Amygdala (tissue), 56 donors: ENCODE measurements around the gene MAGEB5.
"Not testable (repeated sequence)": the region's sequence is repeated elsewhere in the genome, so short reads cannot be mapped to it uniquely, and the experiment has no call there.

Experiments
- DNase-seq, 56 donors: peaks; one replicate each; lab custom pipeline; 2025; lab: John Stamatoyannopoulos, UW

The MAGEB5 gene, protein sequence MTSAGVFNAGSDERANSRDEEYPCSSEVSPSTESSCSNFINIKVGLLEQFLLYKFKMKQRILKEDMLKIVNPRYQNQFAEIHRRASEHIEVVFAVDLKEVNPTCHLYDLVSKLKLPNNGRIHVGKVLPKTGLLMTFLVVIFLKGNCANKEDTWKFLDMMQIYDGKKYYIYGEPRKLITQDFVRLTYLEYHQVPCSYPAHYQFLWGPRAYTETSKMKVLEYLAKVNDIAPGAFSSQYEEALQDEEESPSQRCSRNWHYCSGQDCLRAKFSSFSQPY

GRCh38 chrX:26215869-26216268 is at the start of gene MAGEB5:
TSS of gene MAGEB5 (plus strand) at chrX:26216169. CDS start at chrX:26217302, 1,133 bp downstream.
- no peak for DNase-seq

DNA sequence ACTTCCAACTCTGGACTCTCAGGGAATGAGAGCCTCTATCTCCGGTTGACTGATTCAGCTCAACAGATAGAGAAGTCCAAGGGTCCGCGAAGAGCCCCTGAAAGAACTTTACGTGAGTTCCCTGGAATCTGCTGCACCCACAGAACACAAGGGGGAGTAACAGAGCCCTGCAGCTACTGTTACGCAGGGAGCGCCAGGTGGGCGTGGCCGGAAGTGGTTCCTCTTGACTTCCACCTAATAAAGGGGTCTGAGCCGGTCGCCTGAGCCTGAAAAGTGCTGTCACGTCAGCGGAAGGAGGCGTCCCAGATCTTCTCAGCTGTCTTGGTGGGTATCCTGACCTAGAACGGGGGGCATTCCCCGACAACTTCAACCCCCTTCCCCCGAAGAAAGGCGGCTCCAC is 23.8 kb upstream of the MAGEB5 start, which contains the start of gene MAGEB6:
Gene MAGEB6 (plus strand): TSS at position 237 of the 400 bp plus-strand sequence. CDS start 1,407 bp downstream, outside the sequence.
- no peak for DNase-seq

DNA sequence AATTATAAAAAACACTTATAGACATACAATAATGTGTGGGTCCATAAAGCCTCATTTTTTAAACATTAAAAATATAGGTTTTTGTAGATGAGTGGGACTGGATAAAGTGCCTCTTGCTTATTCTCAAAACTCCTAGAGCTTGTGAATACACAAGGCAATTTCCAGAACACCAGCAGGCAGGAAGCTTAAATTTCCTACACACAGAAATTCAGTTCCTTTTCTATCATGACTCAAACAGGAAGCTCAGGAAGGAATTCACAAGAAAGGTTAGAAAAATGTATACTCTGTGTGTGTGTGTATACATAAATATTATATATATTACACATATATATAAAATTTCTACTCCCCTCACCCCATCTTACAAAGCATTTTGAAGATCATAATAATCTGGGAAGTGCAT is 12.4 kb upstream of the MAGEB5 start:
- DNase-seq, result no peak

DNA sequence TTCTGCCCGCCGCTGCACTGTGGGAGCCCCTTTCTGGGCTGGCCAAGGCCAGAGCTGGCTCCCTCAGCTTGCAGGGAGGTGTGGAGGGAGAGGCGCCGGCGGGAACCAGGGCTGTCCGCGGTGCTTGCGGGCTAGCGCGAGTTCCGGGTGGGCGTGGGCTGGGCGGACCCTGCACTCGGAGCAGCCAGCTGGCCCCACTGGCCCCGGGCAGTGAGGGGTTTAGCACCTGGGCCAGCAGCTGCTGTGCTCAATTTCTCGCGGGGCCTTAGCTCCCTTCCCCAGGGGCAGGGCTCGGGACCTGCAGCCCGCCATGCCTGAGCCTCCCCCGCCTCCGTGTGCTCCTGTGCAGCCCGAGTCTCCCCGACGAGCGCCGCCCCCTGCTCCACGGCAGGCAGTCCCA is 11.3 kb upstream of the MAGEB5 start:
- DNase-seq, result not testable (repeated sequence)

GRCh38 chrX:26208012-26208411 is 8.0 kb upstream of the MAGEB5 start:
- no peak for DNase-seq

GRCh38 chrX:26219351-26219750 is 3.4 kb downstream of the MAGEB5 start:
- DNase-seq, result no peak

DNA sequence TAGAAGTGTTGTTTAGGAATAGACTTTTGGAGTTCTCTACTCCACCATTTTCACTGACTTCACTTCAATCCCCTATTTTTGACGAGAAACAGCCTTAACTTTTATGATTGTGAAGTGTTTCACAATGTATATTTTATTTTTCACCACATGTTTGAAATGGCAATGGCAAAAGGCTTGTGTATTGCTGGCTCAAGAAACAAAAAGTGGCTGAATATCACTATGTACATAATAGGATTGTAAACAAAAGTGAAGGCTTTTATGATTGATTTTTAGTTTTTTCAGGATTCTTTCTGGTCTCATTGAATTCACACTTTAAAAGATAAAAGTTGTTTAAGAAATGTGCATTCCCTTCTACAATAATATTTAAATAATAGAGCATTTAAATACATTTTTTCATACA is 18.2 kb downstream of the MAGEB5 start:
- no peak for DNase-seq

DNA sequence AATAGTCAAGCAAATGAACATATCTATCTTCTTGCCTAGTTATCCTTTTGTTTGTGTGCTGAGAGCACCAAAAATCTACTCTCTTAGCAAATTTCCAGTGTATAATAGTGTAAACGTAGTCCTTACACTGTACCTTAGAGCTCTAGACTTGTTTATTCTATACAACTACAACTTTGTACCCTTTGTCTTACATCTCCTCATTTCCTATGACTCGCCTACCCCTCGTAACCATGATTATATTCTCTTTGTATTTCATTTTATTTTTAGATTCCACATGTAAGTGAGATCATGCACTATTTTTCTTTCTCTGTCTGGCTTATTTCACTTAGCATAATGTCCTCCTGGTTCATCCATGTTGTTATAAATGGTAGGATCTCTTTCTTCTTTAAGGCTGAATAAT is 37.6 kb downstream of the MAGEB5 start:
- no peak for DNase-seq

DNA sequence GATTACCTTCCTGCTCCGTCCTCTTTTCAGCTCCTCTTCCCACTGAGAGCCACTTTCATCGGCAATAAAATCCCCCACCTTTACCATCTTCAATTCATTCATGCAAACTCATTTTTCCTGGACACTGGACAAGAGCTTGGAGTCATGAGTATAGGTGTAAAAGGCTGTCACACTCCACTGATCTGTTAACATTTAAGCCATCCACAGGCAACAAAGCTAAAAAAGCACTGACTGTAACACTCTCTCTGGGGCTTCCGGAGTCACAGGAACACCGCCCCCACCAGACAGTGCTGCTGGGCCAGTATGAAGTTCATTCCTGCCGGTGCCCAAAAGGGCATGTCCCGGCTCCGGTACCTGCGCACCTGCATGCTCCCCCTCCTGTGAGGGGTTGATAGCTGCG is 38.5 kb downstream of the MAGEB5 start:
- no peak for DNase-seq

DNA sequence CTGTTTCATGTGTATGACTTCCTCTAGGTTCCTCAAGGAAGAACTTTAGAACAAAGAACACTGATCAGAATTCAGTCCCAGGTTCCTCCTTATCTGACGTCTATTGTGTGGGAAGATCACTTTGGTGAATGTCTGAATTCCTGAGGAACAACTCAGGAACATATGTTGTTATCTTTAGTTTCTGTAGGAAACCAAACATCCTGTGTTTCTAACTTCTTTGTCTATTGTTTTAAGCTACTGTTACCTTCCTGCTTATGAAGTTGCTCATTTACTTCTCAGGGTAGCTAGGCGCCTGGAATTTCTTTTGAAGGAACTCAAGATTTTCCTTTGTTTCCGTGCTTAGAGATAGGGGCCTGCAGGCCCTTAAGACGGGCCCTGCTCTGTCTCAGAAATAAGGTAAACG is 46.2 kb downstream of the MAGEB5 start:
- no peak for DNase-seq
